PFSK-1 (cell line): ENCODE data around the gene SPIRE2.

Experiments used
- FOXP2 ChIP-seq: optimal IDR thresholded peaks from 2 replicates; pipeline ENCODE3; 2011; ENCODE audit warnings: borderline replicate concordance, control low read depth, inconsistent platforms; ENCODE audit not compliant: insufficient read depth; ENCODE audit errors: extremely low read length, extremely low read depth
- POLR2AphosphoS5 ChIP-seq: IDR thresholded peaks from 2 replicates; pipeline ENCODE4 v1.6.1; 2012; ENCODE audit warnings: low read depth, mild to moderate bottlenecking, control low read depth, low read length, moderate library complexity
- SIN3A ChIP-seq: IDR thresholded peaks from 2 replicates; pipeline ENCODE4 v1.6.1; 2012; ENCODE audit warnings: mild to moderate bottlenecking, low read length, moderate library complexity, borderline replicate concordance; ENCODE audit not compliant: insufficient read depth
- TAF1 ChIP-seq: IDR thresholded peaks from 2 replicates; pipeline ENCODE4 v1.6.1; 2012; ENCODE audit warnings: low read length, control low read depth, borderline replicate concordance; ENCODE audit not compliant: insufficient read depth
- TF ChIP-seq, protein P1 (sequence below), 2 experiments: IDR thresholded peaks; 2 replicates each; pipeline versions ENCODE4 v1.6.1 to v1.8.0; 2011 to 2012; ENCODE audit warnings: low read depth in 2 of 2, low read length in 2 of 2, control low read depth in 1 of 2, inconsistent platforms in 1 of 2, mild to moderate bottlenecking in 1 of 2, moderate library complexity in 1 of 2; ENCODE audit not compliant: insufficient read depth in 1 of 2

Gene SPIRE2

DNA sequence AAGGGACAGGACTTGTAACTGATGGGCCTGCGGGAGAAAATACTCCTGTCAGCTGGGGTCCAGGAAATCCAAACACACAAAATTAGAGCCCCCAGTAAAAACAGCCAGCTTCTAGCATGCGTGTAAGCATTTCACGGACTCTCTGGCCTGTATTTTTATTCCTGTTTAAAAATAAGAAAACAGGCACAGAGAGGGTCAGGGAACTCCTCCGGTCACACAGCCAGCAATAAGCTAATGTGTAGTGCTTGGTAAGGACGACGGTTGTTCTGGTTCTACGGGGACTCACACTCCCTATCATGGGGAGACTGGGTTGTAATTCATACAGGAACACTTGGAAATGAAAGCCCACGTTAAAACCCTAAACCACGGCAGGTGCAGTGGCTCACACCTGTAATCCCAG is 43.6 kb downstream of the SPIRE2 start:
- TF ChIP-seq, protein P1, sequence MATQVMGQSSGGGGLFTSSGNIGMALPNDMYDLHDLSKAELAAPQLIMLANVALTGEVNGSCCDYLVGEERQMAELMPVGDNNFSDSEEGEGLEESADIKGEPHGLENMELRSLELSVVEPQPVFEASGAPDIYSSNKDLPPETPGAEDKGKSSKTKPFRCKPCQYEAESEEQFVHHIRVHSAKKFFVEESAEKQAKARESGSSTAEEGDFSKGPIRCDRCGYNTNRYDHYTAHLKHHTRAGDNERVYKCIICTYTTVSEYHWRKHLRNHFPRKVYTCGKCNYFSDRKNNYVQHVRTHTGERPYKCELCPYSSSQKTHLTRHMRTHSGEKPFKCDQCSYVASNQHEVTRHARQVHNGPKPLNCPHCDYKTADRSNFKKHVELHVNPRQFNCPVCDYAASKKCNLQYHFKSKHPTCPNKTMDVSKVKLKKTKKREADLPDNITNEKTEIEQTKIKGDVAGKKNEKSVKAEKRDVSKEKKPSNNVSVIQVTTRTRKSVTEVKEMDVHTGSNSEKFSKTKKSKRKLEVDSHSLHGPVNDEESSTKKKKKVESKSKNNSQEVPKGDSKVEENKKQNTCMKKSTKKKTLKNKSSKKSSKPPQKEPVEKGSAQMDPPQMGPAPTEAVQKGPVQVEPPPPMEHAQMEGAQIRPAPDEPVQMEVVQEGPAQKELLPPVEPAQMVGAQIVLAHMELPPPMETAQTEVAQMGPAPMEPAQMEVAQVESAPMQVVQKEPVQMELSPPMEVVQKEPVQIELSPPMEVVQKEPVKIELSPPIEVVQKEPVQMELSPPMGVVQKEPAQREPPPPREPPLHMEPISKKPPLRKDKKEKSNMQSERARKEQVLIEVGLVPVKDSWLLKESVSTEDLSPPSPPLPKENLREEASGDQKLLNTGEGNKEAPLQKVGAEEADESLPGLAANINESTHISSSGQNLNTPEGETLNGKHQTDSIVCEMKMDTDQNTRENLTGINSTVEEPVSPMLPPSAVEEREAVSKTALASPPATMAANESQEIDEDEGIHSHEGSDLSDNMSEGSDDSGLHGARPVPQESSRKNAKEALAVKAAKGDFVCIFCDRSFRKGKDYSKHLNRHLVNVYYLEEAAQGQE (IDR thresholded peaks at IDR 0.05; ENCODE audit: insufficient read depth in 1 of 2, low read depth in 2 of 2, low read length in 2 of 2) = no peak
- TF ChIP-seq FOXP2 (no peak), POLR2AphosphoS5 (no peak), SIN3A (no peak), TAF1 (no peak)

DNA sequence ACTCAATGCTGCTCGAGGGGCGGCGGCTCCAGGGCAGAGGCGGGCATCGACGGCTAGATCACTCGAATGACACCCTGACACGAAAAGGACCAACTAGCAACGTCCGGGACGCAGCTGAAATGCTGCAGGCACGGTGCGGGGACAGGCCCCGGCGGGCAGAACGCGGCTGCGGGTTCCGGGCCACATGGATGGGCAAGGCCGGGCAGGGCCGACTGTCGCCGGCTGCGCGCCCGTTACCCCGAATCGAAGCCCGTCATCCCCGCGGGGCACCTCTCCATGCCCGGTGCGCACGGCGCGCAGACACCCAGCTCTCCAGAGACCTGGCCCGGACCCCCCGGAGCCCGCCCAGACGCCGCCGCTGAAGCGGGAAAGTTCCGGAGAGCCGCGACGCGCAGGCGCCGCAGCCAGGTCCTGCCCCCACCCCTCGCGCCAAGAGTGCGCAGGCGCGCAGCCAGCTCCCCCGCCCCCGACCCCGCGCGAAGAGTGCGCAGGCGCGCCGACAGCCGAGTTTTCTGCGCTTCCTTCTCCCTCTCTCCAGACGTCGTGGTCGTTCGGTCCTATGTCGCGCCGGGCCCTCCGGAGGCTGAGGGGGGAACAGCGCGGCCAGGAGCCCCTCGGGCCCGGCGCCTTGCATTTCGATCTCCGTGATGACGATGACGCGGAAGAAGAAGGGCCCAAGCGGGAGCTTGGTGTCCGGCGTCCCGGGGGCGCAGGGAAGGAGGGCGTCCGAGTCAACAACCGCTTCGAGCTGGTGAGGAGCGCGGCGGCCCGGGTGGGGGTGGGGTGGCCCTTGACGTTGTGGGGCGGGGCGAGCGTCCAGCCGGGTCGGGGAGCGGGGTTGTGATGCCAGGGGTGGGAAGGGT is 45.1 kb downstream of the SPIRE2 start, which contains the start of gene TCF25:
TCF25 (plus strand) TSS at position 484 of the 863 bp plus-strand sequence; CDS start at position 560, 76 bp downstream.
- TF ChIP-seq TAF1 = peak; percentile 22; the same call in 1 of the 2 replicates
- no peak for TF ChIP-seq SIN3A
- TF ChIP-seq FOXP2 = peak; percentile 16
- TF ChIP-seq, protein P1 (IDR thresholded peaks at IDR 0.05; ENCODE audit: insufficient read depth in 1 of 2, low read depth in 2 of 2, low read length in 2 of 2) = no peak
- peak; percentile 86 for TF ChIP-seq POLR2AphosphoS5

DNA sequence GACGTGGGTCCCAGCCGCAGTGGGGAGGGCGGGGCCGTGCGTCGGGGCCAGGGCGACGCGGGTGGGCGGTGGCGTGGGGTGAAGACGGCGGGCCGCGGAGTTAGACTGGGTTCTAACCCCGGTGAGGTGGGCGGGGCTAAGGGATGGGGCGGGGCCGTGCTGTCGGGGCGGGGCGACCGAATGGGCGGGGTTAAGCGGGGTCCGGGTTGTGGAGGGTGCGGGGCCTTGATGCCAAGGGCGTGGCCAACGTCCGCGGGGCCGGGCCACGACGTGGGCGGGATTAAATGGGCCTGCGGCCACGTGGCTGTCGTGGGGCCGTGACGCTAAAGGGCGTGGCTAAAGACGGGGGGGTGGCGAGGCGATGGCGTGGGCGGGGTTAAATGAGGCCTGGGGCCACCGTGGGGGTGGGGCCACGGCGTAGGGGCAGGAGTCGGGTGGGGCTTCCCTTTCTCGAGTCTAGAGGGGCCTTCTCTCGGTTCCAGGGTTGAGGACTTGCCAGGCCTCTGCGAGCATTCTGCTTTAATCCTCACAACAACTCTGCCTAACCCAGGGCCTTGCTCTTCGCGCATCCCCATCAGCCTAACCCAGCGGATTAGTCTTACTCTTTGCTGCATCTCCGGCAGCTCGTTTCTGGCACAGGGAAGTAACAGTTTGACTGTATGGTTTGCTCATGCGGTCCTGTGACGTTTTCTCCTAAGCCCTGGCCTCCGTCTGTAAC is 45.9 kb downstream of the SPIRE2 start:
- no peak for TF ChIP-seq SIN3A
- TF ChIP-seq FOXP2 = peak; percentile 34
- no peak for TF ChIP-seq POLR2AphosphoS5

DNA sequence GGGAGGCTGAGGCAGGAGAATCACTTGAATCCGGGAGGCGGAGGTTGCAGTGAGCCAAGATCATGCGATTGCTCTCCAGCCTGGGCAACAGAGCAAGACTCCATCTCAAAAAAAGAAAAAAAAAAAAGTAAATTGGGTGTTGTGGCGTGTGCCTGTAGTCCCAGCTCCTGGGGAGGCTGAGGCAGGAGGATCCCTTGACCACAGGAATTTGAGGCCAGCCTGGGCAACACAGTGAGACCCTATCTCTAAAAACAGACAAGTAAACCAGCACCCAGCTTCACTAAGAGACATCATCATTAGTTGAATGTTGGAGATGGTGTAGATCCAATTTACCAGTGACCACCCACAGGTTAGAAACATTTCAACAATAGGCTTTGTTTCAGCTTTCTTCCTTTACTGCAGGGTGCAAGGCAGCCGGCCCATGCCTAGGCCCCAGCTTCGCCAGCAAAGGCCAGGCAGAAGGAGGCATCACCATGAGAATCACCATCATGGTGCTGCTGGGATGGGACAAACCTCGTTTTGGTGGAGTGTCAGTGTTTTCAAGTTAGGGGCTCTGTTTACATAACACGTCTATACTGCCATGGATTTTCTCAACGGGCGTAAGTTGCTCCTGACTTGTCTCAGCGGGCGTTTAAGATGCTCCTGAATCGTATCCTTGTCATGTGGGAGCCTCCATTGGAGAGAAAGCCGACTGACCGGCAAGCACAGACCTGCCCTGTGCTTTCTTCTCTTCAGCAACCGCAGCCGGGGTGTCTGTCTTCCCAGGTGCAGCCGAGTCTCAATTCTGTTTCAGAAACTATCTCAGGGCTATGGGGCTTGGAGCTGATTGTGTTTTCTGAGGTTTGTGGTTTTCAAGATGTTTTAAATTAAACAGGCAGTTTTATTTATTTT is 52.4 kb downstream of the SPIRE2 start:
- TF ChIP-seq, protein P1 (IDR thresholded peaks at IDR 0.05; ENCODE audit: insufficient read depth in 1 of 2, low read depth in 2 of 2, low read length in 2 of 2) = no peak
- TF ChIP-seq SIN3A (no peak), TAF1 (no peak), FOXP2 (no peak), POLR2AphosphoS5 (no peak)

DNA sequence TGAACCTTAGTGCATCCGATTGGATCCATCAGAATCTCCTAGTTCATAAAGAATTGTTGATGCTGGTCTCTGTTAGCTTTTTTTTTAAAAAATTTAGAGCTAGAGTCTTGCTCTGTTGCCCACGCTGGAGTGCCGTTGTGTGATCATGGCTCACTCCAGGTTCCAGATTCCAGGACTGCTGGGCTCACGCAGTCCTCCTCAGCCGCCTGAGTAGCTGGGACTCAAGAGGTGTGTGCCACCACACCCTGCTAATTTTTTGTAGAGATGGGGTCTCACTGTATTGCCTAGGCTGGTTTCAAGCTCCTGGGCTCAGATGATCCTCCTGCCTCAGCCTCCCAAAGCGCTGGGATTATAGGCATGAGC is 53.1 kb downstream of the SPIRE2 start:
- TF ChIP-seq TAF1 = no peak
- TF ChIP-seq, protein P1 (IDR thresholded peaks at IDR 0.05; ENCODE audit: insufficient read depth in 1 of 2, low read depth in 2 of 2, low read length in 2 of 2) = no peak
- no peak for TF ChIP-seq FOXP2
- no peak for TF ChIP-seq POLR2AphosphoS5
- TF ChIP-seq SIN3A = no peak
